Neural cell (in vitro differentiated cells): Measurements from ENCODE around the gene CPAMD8. TPM values are rescaled to one million over a fixed set of nuclear protein-coding genes. Genes with fewer than 3 reads are reported as not detected.

ENCODE experiments used
- H2AFZ ChIP-seq: fragments of 200-600, 300-800 bp; sonication (generic), shearing (Covaris generic); 2 replicates; pipeline ENCODE4 v1.6.0; 2014; ENCODE audit warnings: low read depth, mild to moderate bottlenecking, antibody characterized with exemption, low read length, moderate library complexity
- H3F3A ChIP-seq: fragments of 200-600 bp; shearing (Covaris generic); 2 replicates; pipeline ENCODE4 v1.6.1; 2016; ENCODE audit warnings: mild to moderate bottlenecking, moderate library complexity, mixed read lengths, antibody characterized with exemption, low read length; ENCODE audit not compliant: insufficient read depth, poor library complexity, severe bottlenecking
- H3K27ac ChIP-seq: fragments of 200-600, 300-800 bp; sonication (generic), shearing (Covaris generic); 2 replicates; pipeline ENCODE4 v1.5.1; 2014; ENCODE audit warnings: mild to moderate bottlenecking, low read length, moderate library complexity
- H3K27me3 ChIP-seq: fragments of 300-800, 200-600 bp; sonication (generic), shearing (Covaris generic); 2 replicates; pipeline ENCODE4 v1.6.0; 2014; ENCODE audit warnings: mild to moderate bottlenecking, low read depth, low read length, moderate library complexity; ENCODE audit not compliant: insufficient read depth
- H3K36me3 ChIP-seq: fragments of 300-800, 200-600 bp; sonication (generic), shearing (Covaris generic); 2 replicates; pipeline ENCODE4 v1.5.1; 2014; ENCODE audit warnings: mild to moderate bottlenecking, antibody characterized with exemption, low read length, moderate library complexity; ENCODE audit not compliant: insufficient read depth
- H3K4me2 ChIP-seq: fragments of 300-800, 200-600 bp; sonication (generic), shearing (Covaris generic); 2 replicates; pipeline ENCODE4 v1.6.0; 2014; ENCODE audit warnings: mild to moderate bottlenecking, low read length
- H3K4me3 ChIP-seq: fragments of 300-800, 200-600 bp; sonication (generic), shearing (Covaris generic); 2 replicates; pipeline ENCODE4 v1.5.1; 2014; ENCODE audit warnings: mild to moderate bottlenecking, low read length, moderate library complexity
- H3K79me2 ChIP-seq: fragments of 200-600 bp; shearing (Covaris generic); replicated peaks from 2 replicates; pipeline ENCODE4 v1.6.0; 2014; ENCODE audit warnings: mild to moderate bottlenecking, low read length, moderate library complexity; ENCODE audit not compliant: insufficient read depth
- H3K9ac ChIP-seq: fragments of 300-800, 200-600 bp; sonication (generic), shearing (Covaris generic); 2 replicates; pipeline ENCODE4 v1.6.1; 2016; ENCODE audit warnings: mild to moderate bottlenecking, low read length, mixed read lengths
- H3K9me2 ChIP-seq: fragments of 200-600 bp; shearing (Covaris generic); 2 replicates; pipeline ENCODE4 v1.6.1; 2016; ENCODE audit warnings: mild to moderate bottlenecking, low read length, mixed read lengths; ENCODE audit not compliant: insufficient read depth
- H3K9me3 ChIP-seq: fragments of 200-600, 300-800 bp; sonication (generic), shearing (Covaris generic); 2 replicates; pipeline ENCODE4 v1.6.1; 2016; ENCODE audit warnings: mild to moderate bottlenecking, mixed run types, low read length, moderate library complexity, mixed read lengths
- H4K20me1 ChIP-seq: fragments of 200-600 bp; shearing (Covaris generic); 2 replicates; pipeline ENCODE4 v1.6.1; 2016; ENCODE audit warnings: mild to moderate bottlenecking, mixed run types; ENCODE audit not compliant: insufficient read depth
- EP300 ChIP-seq: fragments of 450-650 bp; conservative IDR thresholded peaks from 2 replicates; pipeline ENCODE4 v1.6.1; 2014; ENCODE audit warnings: antibody characterized with exemption, mild to moderate bottlenecking, moderate library complexity; ENCODE audit not compliant: poor library complexity, severe bottlenecking
- EZH2 ChIP-seq: fragments of 200-600, 300-800 bp; shearing (Covaris generic), sonication (generic); IDR thresholded peaks from 2 replicates; pipeline ENCODE4 v1.6.1; 2014; ENCODE audit warnings: antibody characterized with exemption, low read length, borderline replicate concordance, mild to moderate bottlenecking; ENCODE audit not compliant: insufficient read depth, poor library complexity, severe bottlenecking
- MXI1 ChIP-seq: fragments of 450-650 bp; conservative IDR thresholded peaks from 2 replicates; pipeline ENCODE4 v1.6.1; 2014; ENCODE audit warnings: antibody characterized with exemption, mild to moderate bottlenecking; ENCODE audit not compliant: poor library complexity, severe bottlenecking
- POLR2AphosphoS5 ChIP-seq: IDR thresholded peaks from 2 replicates; pipeline ENCODE4 v1.6.1; 2012
- RAD21 ChIP-seq: fragments of 450-650 bp; conservative IDR thresholded peaks from 2 replicates; pipeline ENCODE4 v1.6.1; 2014; ENCODE audit warnings: antibody characterized with exemption, mild to moderate bottlenecking, moderate library complexity
- REST ChIP-seq: IDR thresholded peaks from 2 replicates; pipeline ENCODE4 v1.6.1; 2012; ENCODE audit warnings: borderline replicate concordance
- SMC3 ChIP-seq: fragments of 450-650 bp; conservative IDR thresholded peaks from 2 replicates; pipeline ENCODE4 v1.6.1; 2014; ENCODE audit warnings: antibody characterized with exemption, mild to moderate bottlenecking, moderate library complexity; ENCODE audit not compliant: poor library complexity
- TAF1 ChIP-seq: IDR thresholded peaks from 2 replicates; pipeline ENCODE4 v1.6.1; 2012; ENCODE audit warnings: low read depth
- polyA plus RNA-seq: library from polyadenylated mRNA; depleted of rRNA; stranded (reverse); fragments of >200 nt; gene quantifications from 2 replicates; pipeline ENCODE4 v1.2.3, GENCODE V29; 2014
- TF ChIP-seq, protein P1 (sequence below): fragments of 450-650 bp; IDR thresholded peaks from 2 replicates; pipeline ENCODE4 v1.5.1; 2014; ENCODE audit warnings: antibody characterized with exemption, mild to moderate bottlenecking, moderate library complexity; ENCODE audit not compliant: poor library complexity, severe bottlenecking

Gene CPAMD8
- polyA plus RNA-seq, 1 donor from 2014 or later, result 1.9 TPM

DNA sequence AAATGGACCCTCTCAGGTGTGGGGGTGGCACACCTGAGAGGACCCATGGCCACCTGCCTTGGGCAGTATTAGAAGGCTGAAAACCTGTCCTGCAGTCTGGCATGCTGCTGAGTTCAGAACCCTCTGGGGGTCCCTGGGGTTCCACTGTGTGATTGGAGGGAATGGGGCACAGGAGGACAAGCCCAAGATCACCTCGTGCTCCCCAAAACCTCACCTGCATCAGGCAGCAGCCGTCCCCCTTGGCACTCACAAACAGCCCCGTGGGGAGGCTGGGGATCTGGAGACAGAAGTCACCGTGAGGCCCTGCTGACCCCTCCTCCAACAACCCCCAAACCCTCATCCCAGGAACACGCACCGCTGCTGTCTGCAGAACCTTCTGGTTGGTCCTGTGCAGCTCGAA is 123.3 kb downstream of the CPAMD8 start:
- TF ChIP-seq, protein P1, sequence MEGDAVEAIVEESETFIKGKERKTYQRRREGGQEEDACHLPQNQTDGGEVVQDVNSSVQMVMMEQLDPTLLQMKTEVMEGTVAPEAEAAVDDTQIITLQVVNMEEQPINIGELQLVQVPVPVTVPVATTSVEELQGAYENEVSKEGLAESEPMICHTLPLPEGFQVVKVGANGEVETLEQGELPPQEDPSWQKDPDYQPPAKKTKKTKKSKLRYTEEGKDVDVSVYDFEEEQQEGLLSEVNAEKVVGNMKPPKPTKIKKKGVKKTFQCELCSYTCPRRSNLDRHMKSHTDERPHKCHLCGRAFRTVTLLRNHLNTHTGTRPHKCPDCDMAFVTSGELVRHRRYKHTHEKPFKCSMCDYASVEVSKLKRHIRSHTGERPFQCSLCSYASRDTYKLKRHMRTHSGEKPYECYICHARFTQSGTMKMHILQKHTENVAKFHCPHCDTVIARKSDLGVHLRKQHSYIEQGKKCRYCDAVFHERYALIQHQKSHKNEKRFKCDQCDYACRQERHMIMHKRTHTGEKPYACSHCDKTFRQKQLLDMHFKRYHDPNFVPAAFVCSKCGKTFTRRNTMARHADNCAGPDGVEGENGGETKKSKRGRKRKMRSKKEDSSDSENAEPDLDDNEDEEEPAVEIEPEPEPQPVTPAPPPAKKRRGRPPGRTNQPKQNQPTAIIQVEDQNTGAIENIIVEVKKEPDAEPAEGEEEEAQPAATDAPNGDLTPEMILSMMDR, result no peak
- TF ChIP-seq RAD21, result no peak
- TF ChIP-seq REST, result no peak
- no peak for TF ChIP-seq SMC3
- TF ChIP-seq EZH2, result no peak
- no peak for TF ChIP-seq POLR2AphosphoS5
- no peak for TF ChIP-seq EP300
- no peak for TF ChIP-seq TAF1
- no peak for TF ChIP-seq MXI1
- Histone ChIP-seq H3K79me2 (no peaks in the 10 kb centered on the region), H3K4me3 (no peak overlapping the region), H2AFZ (no peak overlapping the region), H3K9ac (no peak overlapping the region), H4K20me1 (no peaks in the 10 kb centered on the region), H3K4me2 (no peak overlapping the region), H3K9me2 (no peaks in the 10 kb centered on the region), H3K27me3 (no peaks in the 10 kb centered on the region), H3K9me3 (no peaks in the 10 kb centered on the region), H3K27ac (no peak overlapping the region), H3F3A (no peaks in the 10 kb centered on the region), H3K36me3 (no peaks in the 10 kb centered on the region)

DNA sequence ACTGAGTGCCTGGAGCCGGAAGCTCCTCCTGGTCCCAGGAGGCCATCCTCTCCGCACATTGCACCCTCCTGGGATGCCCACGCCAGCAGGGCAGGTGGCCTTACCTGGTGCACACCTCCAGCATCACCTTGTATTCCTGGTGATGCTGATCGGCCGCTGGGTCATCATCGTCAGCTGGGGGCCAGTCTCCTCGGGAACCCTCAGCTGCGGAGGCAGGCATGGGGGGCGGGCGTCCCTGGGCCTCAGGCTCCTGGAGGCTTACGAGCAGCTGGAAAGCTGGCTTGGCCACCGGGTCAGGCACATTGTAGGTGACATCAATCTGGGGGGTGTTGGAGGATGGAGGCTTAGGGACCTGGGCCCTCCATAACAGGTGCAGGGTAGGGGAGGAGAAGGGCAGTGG is 124.1 kb downstream of the CPAMD8 start:
- H3K4me2 ChIP-seq, result no peak overlapping the region
- TF ChIP-seq POLR2AphosphoS5, result no peak
- TF ChIP-seq RAD21, result no peak
- no peak for TF ChIP-seq EZH2
- TF ChIP-seq EP300, result no peak
- TF ChIP-seq, protein P1, result no peak
- no peak for TF ChIP-seq MXI1
- no peak for TF ChIP-seq TAF1
- H3K9ac ChIP-seq, result no peak overlapping the region
- H3K27ac ChIP-seq, result peak overlapping the region; percentile 59
- H3F3A ChIP-seq, result no peaks in the 10 kb centered on the region
- H2AFZ ChIP-seq, result no peak overlapping the region
- no peaks in the 10 kb centered on the region for H3K79me2 ChIP-seq
- peak overlapping the region; percentile 42 for H3K4me3 ChIP-seq
- H3K9me2 ChIP-seq, result no peaks in the 10 kb centered on the region
- no peaks in the 10 kb centered on the region for H3K36me3 ChIP-seq
- no peaks in the 10 kb centered on the region for H3K27me3 ChIP-seq
- H3K9me3 ChIP-seq, result no peaks in the 10 kb centered on the region
- no peaks in the 10 kb centered on the region for H4K20me1 ChIP-seq
